HepG2 (cell line): ENCODE data around the gene GLS2. TPM values are rescaled to one million over a fixed set of nuclear protein-coding genes. Genes with fewer than 3 reads are reported as not detected.
"Not testable (repeated sequence)": the region's sequence is repeated elsewhere in the genome, so short reads cannot be mapped to it uniquely, and the experiment has no call there.

Experiments
- ATAC-seq: fragments of 200-7000 bp; cut with Tn5 transposase; 3 replicates; pipeline ENCODE4 v1.9.1; 2020; ENCODE audit warnings: mild to moderate bottlenecking, moderate library complexity
- BruUV-seq: library from RNA; stranded (reverse); fragments of 400-500 nt; replicated peaks from 2 replicates; lab custom pipeline; 2021; lab: Mats Ljungman, UMichigan
- CTCF ChIA-PET: fragments of 300-600 bp; formaldehyde crosslinking; extraction: SDS; loops from one replicate; lab custom pipeline; 2021; ENCODE audit warnings: low total read pairs, inconsistent platforms, low intra/inter-chr PET ratio; lab: Yijun Ruan, JAX
- POLR2A ChIA-PET: fragments of 350-600 bp; sonication (Branson Sonifier 250); formaldehyde crosslinking; loops from one replicate; lab custom pipeline; 2020; ENCODE audit warnings: antibody characterized with exemption, inconsistent platforms; lab: Yijun Ruan, JAX
- DNase-seq: peaks from one replicate; pipeline ENCODE4 v3.0.0-alpha.2; 2015; ENCODE audit warnings: low spot score
- FAIRE-seq: peaks from 3 replicates; lab custom pipeline; 2011; peaks lifted over from hg19 to GRCh38; lab: Jason Lieb, UNC
- H2AFZ ChIP-seq: one replicate; pipeline ENCODE4 v1.6.1; 2011; ENCODE audit warnings: low read length, inconsistent platforms
- H3K27ac ChIP-seq: fragments of 300-600 bp; 3 replicates; pipeline ENCODE4 v1.8.0; 2011; ENCODE audit warnings: mixed run types, mild to moderate bottlenecking, mixed read lengths, low read length, inconsistent platforms; ENCODE audit not compliant: insufficient read depth; ENCODE audit errors: extremely low read length
- H3K27me3 ChIP-seq, 2 experiments: fragments of 200-600 bp in 1 of 2; 2 replicates in 1 of 2; 3 replicates in 1 of 2; pipeline versions ENCODE4 v1.6.0 to v1.8.0; 2011; ENCODE audit warnings: low read length in 2 of 2, mild to moderate bottlenecking in 2 of 2, moderate library complexity in 2 of 2, inconsistent platforms in 1 of 2; ENCODE audit not compliant: insufficient read depth in 2 of 2, control insufficient read depth in 1 of 2
- H3K36me3 ChIP-seq, 2 experiments: fragments of 200-600 bp in 1 of 2; replicated peaks in 1 of 2; 2 replicates in 1 of 2; 3 replicates in 1 of 2; pipeline versions ENCODE4 v1.5.1 to v1.8.0; 2011; ENCODE audit warnings: low read length in 2 of 2, inconsistent platforms in 1 of 2; ENCODE audit not compliant: insufficient read depth in 2 of 2, control insufficient read depth in 1 of 2
- H3K4me1 ChIP-seq: 2 replicates; pipeline ENCODE4 v1.5.1; 2012; ENCODE audit warnings: low read length, inconsistent platforms; ENCODE audit not compliant: insufficient read depth
- H3K4me2 ChIP-seq: 2 replicates; pipeline ENCODE4 v1.6.0; 2011; ENCODE audit warnings: low read depth, low read length, inconsistent platforms
- H3K4me3 ChIP-seq, 3 experiments: fragments of 200-600 bp in 1 of 3; sonication (generic), shearing (Covaris generic) in 1 of 3; replicated peaks in 1 of 3; 2 replicates each; pipeline ENCODE4 v1.5.1; 2011 to 2016; ENCODE audit warnings: low read length in 3 of 3, inconsistent platforms in 2 of 3, low read depth in 2 of 3, mild to moderate bottlenecking in 2 of 3, control low read depth in 1 of 3, mixed read lengths in 1 of 3; ENCODE audit not compliant: insufficient read depth in 1 of 3
- H3K79me2 ChIP-seq: one replicate; pipeline ENCODE4 v1.6.1; 2011; ENCODE audit warnings: low read length, inconsistent platforms; ENCODE audit not compliant: insufficient read depth
- H3K9ac ChIP-seq: 2 replicates; pipeline ENCODE4 v1.6.0; 2011; ENCODE audit warnings: mild to moderate bottlenecking, low read depth, low read length, inconsistent platforms; ENCODE audit not compliant: insufficient read depth
- H3K9me3 ChIP-seq: 2 replicates; pipeline ENCODE4 v1.5.1; 2012; ENCODE audit warnings: mild to moderate bottlenecking, low read length
- H4K20me1 ChIP-seq: 2 replicates; pipeline ENCODE4 v1.6.0; 2011; ENCODE audit warnings: inconsistent platforms, mild to moderate bottlenecking, low read length, moderate library complexity; ENCODE audit not compliant: insufficient read depth
- ZNF652 ChIP-seq: IDR thresholded peaks from 2 replicates; pipeline ENCODE4 v1.6.1; 2016; ENCODE audit warnings: low read depth, borderline replicate concordance
- ZNF687 ChIP-seq: sonication (generic); formaldehyde crosslinking; IDR thresholded peaks from 2 replicates; pipeline ENCODE4 v1.5.1; 2020; ENCODE audit warnings: mild to moderate bottlenecking, missing genetic modification reagents, moderate library complexity
- WGBS: methylation state at CpG from one replicate; pipeline ENCODE4 v1.1.6; 2017; ENCODE audit warnings: low lambda C conversion rate; 5-methylcytosine and 5-hydroxymethylcytosine counted together
- in situ Hi-C: cut with HindIII; loops from 2 replicates; pipeline ENCODE4 v1.10.0; 2017; ENCODE audit warnings: low pct_unique_long_range_greater_than_20kb; ENCODE audit not compliant: extremely low pct_ligation_motif_present
- intact Hi-C: fragments of 100-400 bp; cut with micrococcal nuclease; formaldehyde crosslinking; loops from one replicate; pipeline ENCODE4 v1.10.0; 2022; ENCODE audit not compliant: unreplicated experiment
- polyA plus RNA-seq, 8 experiments: library from polyadenylated mRNA; depleted of rRNA in 3 of 8; stranded (reverse) in 7 of 8; unstranded in 1 of 8; fragments of >200 nt; fragmentation: Illumina TruSeq in 4 of 8; extraction: Trizol in 4 of 8; gene quantifications; 2 replicates each; pipeline versions ENCODE4 v1.2.1 to v1.2.3, GENCODE V29; 2011 to 2016; ENCODE audit warnings: low read depth in 4 of 8, missing spikeins in 1 of 8, mixed read lengths in 1 of 8; ENCODE audit not compliant: insufficient read depth in 1 of 8
- total RNA-seq, 5 experiments: library from RNA; depleted of rRNA; stranded (reverse); fragments of >200 nt; fragmentation: Illumina TruSeq; extraction: Trizol; gene quantifications; 2 replicates each; pipeline ENCODE4 v1.2.3, GENCODE V29; 2016; ENCODE audit warnings: low read depth in 1 of 5

The GLS2 gene
- total and polyA plus RNA-seq, 2 of the 13 experiments (the other 11 are each of a cell fraction or from before 2014, with no cell fraction given), result 8.6 to 12.2 TPM

- BruUV-seq, CTCF ChIA-PET: not testable (repeated sequence)
These were observed 6.1 kb upstream of the GLS2 start for GRCh38 chr12:56494106-56494415.

GRCh38 chr12:56493409-56494105, 5.6 kb upstream of the GLS2 start:
- H2AFZ ChIP-seq, H3K27me3 ChIP-seq, H3K4me2 ChIP-seq, H4K20me1 ChIP-seq, DNase-seq, BruUV-seq, in situ Hi-C loops, H3K4me3 ChIP-seq, CTCF ChIA-PET, H3K27ac ChIP-seq, H3K79me2 ChIP-seq, H3K9me3 ChIP-seq, POLR2A ChIA-PET, H3K9ac ChIP-seq, ATAC-seq, intact Hi-C loops, H3K36me3 ChIP-seq, FAIRE-seq: not testable (repeated sequence)
- H3K4me1 ChIP-seq, result peaks cover 22% of the 10 kb centered on the region
- 81% methylated on average over 21 of the region's 31 CpGs for WGBS
- TF ChIP-seq ZNF652 (CRISPR knock-in tag) (peak; percentile 75), ZNF687 (CRISPR knock-in tag) (peak; percentile 30; the same call in 1 of the 2 replicates)
- TF ChIP-seq, all 625 proteins: peak for 2; not testable (repeated sequence) for 623

More at GRCh38 chr12:56494106-56494415, 6.1 kb upstream of the GLS2 start:
- FAIRE-seq, H3K27ac ChIP-seq, H3K4me3 ChIP-seq, H3K9ac ChIP-seq, H3K36me3 ChIP-seq, ATAC-seq, H3K27me3 ChIP-seq, H2AFZ ChIP-seq, H3K79me2 ChIP-seq, H3K4me2 ChIP-seq, DNase-seq, intact Hi-C loops, H4K20me1 ChIP-seq, POLR2A ChIA-PET, H3K9me3 ChIP-seq, in situ Hi-C loops: not testable (repeated sequence)
- peaks cover 17% of the 10 kb centered on the region for H3K4me1 ChIP-seq
- WGBS, result 80% methylated on average over 3 of the region's 15 CpGs
